Measurements from ENCODE around the gene C1R. TPM values are rescaled to one million over a fixed set of nuclear protein-coding genes. Genes with fewer than 3 reads are reported as not detected.

Gene C1R
- total RNA-seq, 1 donor from 2014 or later: 0.78 TPM

GRCh38 chr12:7125632-7126227 lies 33.5 kb upstream of the C1R start:
- peaks cover 5% of the 10 kb centered on the region for H3K36me3 Mint-ChIP-seq (ENCODE audit: low read depth)
- H3K4me1 Mint-ChIP-seq: peaks cover 14% of the 10 kb centered on the region
- intact Hi-C loops (cut with micrococcal nuclease): no loop called here
- H3K27ac Mint-ChIP-seq: no peak overlapping the region
- H3K4me3 Mint-ChIP-seq: no peak overlapping the region
- no peaks in the 10 kb centered on the region for H3K9me3 Mint-ChIP-seq
- ATAC-seq (ENCODE audit: low read depth) (no peak), DNase-seq (no peak)
- TF ChIP-seq CTCF (IDR thresholded peaks at IDR 0.05): no peak
- CTCF ChIA-PET: interaction anchor here (1.0 kb wide), 1 partner anchor 16 kb away, joined by 3 read pairs; no protein-coding TSS in a partner anchor
- POLR2A ChIA-PET: no interaction called here
- H3K27me3 Mint-ChIP-seq: no peaks in the 10 kb centered on the region

GRCh38 chr12:7123806-7124522 lies 31.7 kb upstream of the C1R start:
- ChIA-PET CTCF (no interaction called here), POLR2A (no interaction called here)
- no peak for DNase-seq
- no peak for TF ChIP-seq CTCF (IDR thresholded peaks at IDR 0.05)
- Mint-ChIP-seq H3K36me3 (ENCODE audit: low read depth) (no peaks in the 10 kb centered on the region), H3K27me3 (no peaks in the 10 kb centered on the region), H3K27ac (no peak overlapping the region), H3K4me3 (no peak overlapping the region), H3K9me3 (no peaks in the 10 kb centered on the region), H3K4me1 (peaks cover 5% of the 10 kb centered on the region)
- ATAC-seq (ENCODE audit: low read depth): no peak
- intact Hi-C loops (cut with micrococcal nuclease): no loop called here

- no peak for ATAC-seq (ENCODE audit: low read depth)
- TF ChIP-seq CTCF (IDR thresholded peaks at IDR 0.05): no peak
- H3K36me3 Mint-ChIP-seq (ENCODE audit: low read depth): no peaks in the 10 kb centered on the region
- no peak for DNase-seq
- no peak overlapping the region for H3K4me3 Mint-ChIP-seq
- ChIA-PET POLR2A (interaction anchor here (0.7 to 1.0 kb wide), 3 partner anchors 15 to 630 kb away, joined by 3 to 5 read pairs (median 3); partner anchors contain the start of genes C1RL and ENO2), CTCF (interaction anchor here (2.1 kb wide), 1 partner anchor 10 kb away, joined by 4 read pairs; no protein-coding TSS in a partner anchor)
- H3K27me3 Mint-ChIP-seq: no peaks in the 10 kb centered on the region
- intact Hi-C loops (cut with micrococcal nuclease): no loop called here
- no peaks in the 10 kb centered on the region for H3K9me3 Mint-ChIP-seq
- no peaks in the 10 kb centered on the region for H3K4me1 Mint-ChIP-seq
- no peak overlapping the region for H3K27ac Mint-ChIP-seq
Measured at GRCh38 chr12:7122811-7123769, 30.8 kb upstream of the C1R start.

- Mint-ChIP-seq H3K9me3 (no peaks in the 10 kb centered on the region), H3K27me3 (no peaks in the 10 kb centered on the region), H3K27ac (no peak overlapping the region), H3K4me1 (no peaks in the 10 kb centered on the region), H3K4me3 (no peak overlapping the region), H3K36me3 (ENCODE audit: low read depth) (peaks cover 1% of the 10 kb centered on the region)
- CTCF ChIA-PET: interaction anchor here (2.1 kb wide), 1 partner anchor 8 kb away, joined by 4 read pairs; no protein-coding TSS in a partner anchor
- intact Hi-C loops (cut with micrococcal nuclease): no loop called here
- DNase-seq: no peak
- POLR2A ChIA-PET: no interaction called here
- ATAC-seq (ENCODE audit: low read depth): no peak
- TF ChIP-seq CTCF (IDR thresholded peaks at IDR 0.05): no peak
Measured at GRCh38 chr12:7121324-7121723, 29.1 kb upstream of the C1R start.

All from activated B cell treated with CpG ODN at 0.5 μM for 24 hours (primary cell).